ENCODE data around the gene ZNF771. TPM values are rescaled to one million over a fixed set of nuclear protein-coding genes. Genes with fewer than 3 reads are reported as not detected.
"Not testable (repeated sequence)": the region's sequence is repeated elsewhere in the genome, so short reads cannot be mapped to it uniquely, and the experiment has no call there.

Gene ZNF771
- total and polyA plus RNA-seq, 4 donors = 8.1 to 20.5 (median 16.4) TPM

DNA sequence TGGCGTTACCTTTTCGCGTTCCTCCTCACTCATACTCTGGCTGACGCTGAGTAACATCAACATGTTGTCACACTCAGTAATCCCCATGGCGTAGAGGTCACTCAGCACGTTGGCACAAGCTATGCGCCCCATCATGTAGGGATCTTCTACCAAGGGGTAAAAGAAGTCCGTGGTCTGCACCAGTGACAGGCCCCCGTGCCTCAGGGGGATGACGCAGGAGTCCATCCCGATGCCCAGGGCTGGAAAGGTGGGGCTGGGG lies 37.7 kb downstream of the ZNF771 start:
- H3K27ac ChIP-seq (ENCODE audit: low read depth, low read length) = peak overlapping the region; percentile 91
- H3K27me3 ChIP-seq (ENCODE audit: control insufficient read depth, insufficient read depth, low read length) = no peaks in the 10 kb centered on the region
- DNase-seq (ENCODE audit: low read depth in 4 of 6, low spot score in 6 of 6) = no peak
- 41% methylated on average over 11 of the region's 11 CpGs for WGBS (ENCODE audit: insufficient coverage)
- H3K4me1 ChIP-seq (ENCODE audit: control insufficient read depth, insufficient read depth, low read length) = peaks cover 20% of the 10 kb centered on the region
- H3K9me3 ChIP-seq (ENCODE audit: control insufficient read depth, insufficient read depth, low read length) = peaks cover 2% of the 10 kb centered on the region
- peak overlapping the region; percentile 77 for H3K4me3 ChIP-seq (ENCODE audit: low read depth, low read length)
- H3K36me3 ChIP-seq (ENCODE audit: control insufficient read depth, insufficient read depth, low read length) = peaks cover 12% of the 10 kb centered on the region

DNA sequence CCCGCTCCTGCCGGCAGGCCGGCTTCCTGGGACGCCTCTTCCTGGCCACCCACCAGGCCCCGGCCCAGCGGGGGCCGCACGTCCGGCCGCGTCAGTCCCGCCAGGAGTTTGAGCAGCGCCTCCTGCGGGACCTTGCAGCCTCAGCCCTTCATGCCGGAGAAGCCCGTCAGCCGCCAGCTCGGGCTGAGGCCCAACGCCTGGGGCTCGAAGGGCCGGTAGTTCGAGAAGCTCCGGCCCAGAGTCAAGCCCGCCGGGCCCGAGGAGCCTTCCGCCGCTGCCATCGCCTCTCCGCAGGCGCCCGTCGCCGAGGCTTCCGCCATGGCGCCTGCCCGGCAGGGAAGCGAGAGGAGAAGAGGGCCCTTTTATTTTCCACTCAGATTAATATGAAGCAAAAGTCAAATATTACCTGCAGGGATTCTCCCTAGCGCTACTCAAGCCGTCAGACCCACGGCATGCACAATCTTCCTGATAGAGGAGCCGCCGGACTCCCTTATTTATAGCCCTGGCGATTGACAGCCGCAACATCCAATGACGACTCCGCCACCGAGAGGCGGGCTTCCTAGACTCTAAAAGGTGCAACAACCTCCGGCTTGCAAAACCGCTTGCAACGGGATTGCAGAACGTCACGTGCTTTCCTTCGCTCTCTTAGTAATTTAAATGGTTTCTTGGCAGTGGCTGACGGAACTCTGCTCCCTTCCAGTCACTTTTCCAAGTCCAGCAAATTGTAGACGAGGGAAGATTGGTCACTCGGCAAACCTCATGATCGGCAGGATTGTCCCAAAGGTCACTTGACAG lies 38.2 kb downstream of the ZNF771 start, which contains the start of gene SEPHS2:
Gene SEPHS2, minus strand, starts transcription at position 467 of the 795 bp plus-strand sequence. Its CDS starts 147 bp downstream, at position 320.
- H3K27ac ChIP-seq (ENCODE audit: low read depth, low read length) = peak within 1 kb of the TSS; percentile 91
- WGBS (ENCODE audit: insufficient coverage) = 0% methylated on average over 56 of the region's 59 CpGs

DNA sequence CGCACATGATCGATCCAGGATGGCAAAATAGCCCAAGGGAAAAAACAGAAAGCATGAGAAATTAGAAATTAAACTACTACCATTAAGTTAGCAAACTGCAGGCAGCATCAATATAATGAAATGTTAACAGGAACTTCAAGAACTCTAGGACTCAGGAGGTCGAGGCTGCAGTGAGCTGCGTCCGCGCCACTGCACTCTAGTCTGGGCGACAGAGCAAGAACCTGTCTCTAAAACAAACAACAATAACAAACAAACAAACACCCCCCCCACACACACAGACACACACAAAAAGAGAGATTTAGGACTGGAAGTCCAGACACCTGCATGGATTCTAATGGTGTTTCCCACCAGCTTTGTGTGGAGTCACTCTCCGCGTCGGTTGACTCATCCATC lies 38.8 kb downstream of the ZNF771 start:
- WGBS (ENCODE audit: insufficient coverage) = 90% methylated on average over 5 of the region's 10 CpGs
- peak overlapping the region; percentile 91 for H3K27ac ChIP-seq (ENCODE audit: low read depth, low read length)
- no peak for DNase-seq (ENCODE audit: low read depth in 4 of 6, low spot score in 6 of 6)
- H3K36me3 ChIP-seq (ENCODE audit: control insufficient read depth, insufficient read depth, low read length) = peaks cover 12% of the 10 kb centered on the region
- peaks cover 20% of the 10 kb centered on the region for H3K4me1 ChIP-seq (ENCODE audit: control insufficient read depth, insufficient read depth, low read length)
- H3K4me3 ChIP-seq (ENCODE audit: low read depth, low read length) = peak overlapping the region; percentile 77
- no peaks in the 10 kb centered on the region for H3K27me3 ChIP-seq (ENCODE audit: control insufficient read depth, insufficient read depth, low read length)
- peaks cover 2% of the 10 kb centered on the region for H3K9me3 ChIP-seq (ENCODE audit: control insufficient read depth, insufficient read depth, low read length)

More for the DNA sequence above, 38.2 kb downstream of the ZNF771 start, which contains the start of gene SEPHS2:
- H3K36me3 ChIP-seq (ENCODE audit: control insufficient read depth, insufficient read depth, low read length) = peaks cover 12% of the 10 kb centered on the region
- H3K9me3 ChIP-seq (ENCODE audit: control insufficient read depth, insufficient read depth, low read length) = peaks cover 2% of the 10 kb centered on the region
- H3K4me3 ChIP-seq (ENCODE audit: low read depth, low read length) = peak within 1 kb of the TSS; percentile 77
- peak; percentile 93 to 99 (median 94) for DNase-seq (ENCODE audit: low read depth in 4 of 6, low spot score in 6 of 6)
- H3K27me3 ChIP-seq (ENCODE audit: control insufficient read depth, insufficient read depth, low read length) = no peaks in the 10 kb centered on the region
- peaks cover 20% of the 10 kb centered on the region for H3K4me1 ChIP-seq (ENCODE audit: control insufficient read depth, insufficient read depth, low read length)

GRCh38 chr16:30447512-30448226 lies 40.3 kb downstream of the ZNF771 start:
- Histone ChIP-seq H3K27ac (ENCODE audit: low read depth, low read length) (no peak overlapping the region), H3K9me3 (ENCODE audit: control insufficient read depth, insufficient read depth, low read length) (peaks cover 2% of the 10 kb centered on the region), H3K4me3 (ENCODE audit: low read depth, low read length) (no peak overlapping the region), H3K36me3 (ENCODE audit: control insufficient read depth, insufficient read depth, low read length) (peaks cover 8% of the 10 kb centered on the region), H3K4me1 (ENCODE audit: control insufficient read depth, insufficient read depth, low read length) (peaks cover 20% of the 10 kb centered on the region), H3K27me3 (ENCODE audit: control insufficient read depth, insufficient read depth, low read length) (no peaks in the 10 kb centered on the region)
- 87% methylated on average over 6 of the region's 12 CpGs for WGBS (ENCODE audit: insufficient coverage)
- DNase-seq (ENCODE audit: low read depth in 4 of 6, low spot score in 6 of 6) = no peak

GRCh38 chr16:30449116-30449435 lies 41.7 kb downstream of the ZNF771 start:
- DNase-seq (ENCODE audit: low read depth in 4 of 6, low spot score in 6 of 6) = no peak
- 100% methylated on average over 1 of the region's 3 CpGs for WGBS (ENCODE audit: insufficient coverage)

DNA sequence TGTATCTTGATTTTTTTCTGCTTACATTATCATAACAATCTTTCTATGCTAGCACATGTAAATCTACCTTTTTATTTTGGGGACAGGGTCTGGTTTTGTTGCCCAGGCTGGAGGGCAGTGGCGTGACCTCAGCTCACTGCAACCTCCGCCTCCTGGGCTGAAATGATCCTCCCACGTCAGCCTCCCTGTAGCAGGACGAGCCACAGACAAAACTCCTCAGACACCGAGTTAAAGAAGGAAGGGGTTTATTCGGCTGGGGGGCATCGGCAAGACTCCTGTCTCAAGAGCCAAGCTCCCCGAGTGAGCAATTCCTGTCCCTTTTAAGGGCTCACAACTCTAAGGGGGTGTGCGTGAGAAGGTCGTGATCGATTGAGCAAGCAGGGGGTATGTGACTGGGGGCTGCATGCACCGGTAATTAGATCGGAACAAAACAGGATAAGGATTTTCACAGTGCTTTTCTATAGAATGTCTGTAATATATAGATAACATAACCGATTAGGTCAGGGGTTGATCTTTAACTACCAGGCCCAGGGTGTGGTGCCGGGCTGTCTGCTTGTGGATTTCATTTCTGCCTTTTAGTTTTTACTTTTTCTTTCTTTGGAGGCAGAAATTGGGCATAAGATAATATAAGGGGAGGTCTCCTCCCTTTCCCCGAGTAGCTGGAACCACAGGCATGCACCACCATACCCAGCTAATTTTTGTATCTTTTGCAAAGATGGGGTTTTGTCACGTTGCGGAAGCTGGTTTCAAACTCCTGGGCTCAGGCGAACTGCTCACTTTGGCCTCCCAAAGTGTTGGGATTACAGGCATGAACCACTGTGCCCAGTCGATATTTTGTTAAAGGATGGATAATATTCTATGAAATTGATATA lies 45.5 kb downstream of the ZNF771 start:
- WGBS (ENCODE audit: insufficient coverage) = 85% methylated on average over 5 of the region's 20 CpGs
- DNase-seq (ENCODE audit: low read depth in 4 of 6, low spot score in 6 of 6) = not testable (repeated sequence)

More at GRCh38 chr16:30449116-30449435, 41.7 kb downstream of the ZNF771 start:
- Histone ChIP-seq H3K27ac (ENCODE audit: low read depth, low read length) (no peak overlapping the region), H3K4me1 (ENCODE audit: control insufficient read depth, insufficient read depth, low read length) (peaks cover 18% of the 10 kb centered on the region), H3K27me3 (ENCODE audit: control insufficient read depth, insufficient read depth, low read length) (no peaks in the 10 kb centered on the region), H3K9me3 (ENCODE audit: control insufficient read depth, insufficient read depth, low read length) (no peaks in the 10 kb centered on the region), H3K4me3 (ENCODE audit: low read depth, low read length) (no peak overlapping the region), H3K36me3 (ENCODE audit: control insufficient read depth, insufficient read depth, low read length) (peaks cover 4% of the 10 kb centered on the region)

GRCh38 chr16:30456302-30456701 lies 48.9 kb downstream of the ZNF771 start:
- Histone ChIP-seq H3K27ac (ENCODE audit: low read depth, low read length) (no peak overlapping the region), H3K27me3 (ENCODE audit: control insufficient read depth, insufficient read depth, low read length) (no peaks in the 10 kb centered on the region), H3K4me1 (ENCODE audit: control insufficient read depth, insufficient read depth, low read length) (no peaks in the 10 kb centered on the region), H3K36me3 (ENCODE audit: control insufficient read depth, insufficient read depth, low read length) (no peaks in the 10 kb centered on the region), H3K4me3 (ENCODE audit: low read depth, low read length) (no peak overlapping the region), H3K9me3 (ENCODE audit: control insufficient read depth, insufficient read depth, low read length) (no peaks in the 10 kb centered on the region)
- WGBS (ENCODE audit: insufficient coverage) = no CpG with 5 or more reads among the region's 1 CpG
- DNase-seq (ENCODE audit: low read depth in 4 of 6, low spot score in 6 of 6) = no peak

More for the DNA sequence above, 45.5 kb downstream of the ZNF771 start:
- not testable (repeated sequence) for H3K27ac ChIP-seq (ENCODE audit: low read depth, low read length); H3K36me3 ChIP-seq (ENCODE audit: control insufficient read depth, insufficient read depth, low read length); H3K27me3 ChIP-seq (ENCODE audit: control insufficient read depth, insufficient read depth, low read length); H3K4me1 ChIP-seq (ENCODE audit: control insufficient read depth, insufficient read depth, low read length); H3K4me3 ChIP-seq (ENCODE audit: low read depth, low read length); H3K9me3 ChIP-seq (ENCODE audit: control insufficient read depth, insufficient read depth, low read length)

DNA sequence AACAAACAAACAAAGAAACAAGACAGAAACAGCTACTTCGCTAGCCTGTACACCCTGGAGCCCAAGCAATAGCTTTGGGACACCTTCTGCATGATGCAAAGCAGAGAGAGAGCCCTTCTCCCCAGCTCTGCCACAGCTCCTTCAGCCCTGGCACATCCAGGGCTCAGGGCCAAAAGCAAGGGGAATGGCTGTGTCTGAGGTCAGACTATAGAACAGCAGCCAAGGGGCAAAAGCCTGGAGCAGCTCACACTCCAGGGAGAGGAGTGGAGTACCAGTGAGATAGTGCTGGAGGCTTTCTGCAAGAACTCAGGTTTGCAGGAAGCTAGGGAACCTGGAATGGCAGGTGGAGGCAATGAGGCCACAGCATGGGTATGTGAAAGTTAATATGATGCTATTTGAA lies 49.9 kb downstream of the ZNF771 start:
- Histone ChIP-seq H3K9me3 (ENCODE audit: control insufficient read depth, insufficient read depth, low read length) (no peaks in the 10 kb centered on the region), H3K4me3 (ENCODE audit: low read depth, low read length) (no peak overlapping the region), H3K27me3 (ENCODE audit: control insufficient read depth, insufficient read depth, low read length) (no peaks in the 10 kb centered on the region), H3K36me3 (ENCODE audit: control insufficient read depth, insufficient read depth, low read length) (no peaks in the 10 kb centered on the region), H3K27ac (ENCODE audit: low read depth, low read length) (no peak overlapping the region), H3K4me1 (ENCODE audit: control insufficient read depth, insufficient read depth, low read length) (no peaks in the 10 kb centered on the region)
- DNase-seq (ENCODE audit: low read depth in 4 of 6, low spot score in 6 of 6) = no peak
- WGBS (ENCODE audit: insufficient coverage) = 67% methylated on average over 1 of the region's 1 CpG

DNA sequence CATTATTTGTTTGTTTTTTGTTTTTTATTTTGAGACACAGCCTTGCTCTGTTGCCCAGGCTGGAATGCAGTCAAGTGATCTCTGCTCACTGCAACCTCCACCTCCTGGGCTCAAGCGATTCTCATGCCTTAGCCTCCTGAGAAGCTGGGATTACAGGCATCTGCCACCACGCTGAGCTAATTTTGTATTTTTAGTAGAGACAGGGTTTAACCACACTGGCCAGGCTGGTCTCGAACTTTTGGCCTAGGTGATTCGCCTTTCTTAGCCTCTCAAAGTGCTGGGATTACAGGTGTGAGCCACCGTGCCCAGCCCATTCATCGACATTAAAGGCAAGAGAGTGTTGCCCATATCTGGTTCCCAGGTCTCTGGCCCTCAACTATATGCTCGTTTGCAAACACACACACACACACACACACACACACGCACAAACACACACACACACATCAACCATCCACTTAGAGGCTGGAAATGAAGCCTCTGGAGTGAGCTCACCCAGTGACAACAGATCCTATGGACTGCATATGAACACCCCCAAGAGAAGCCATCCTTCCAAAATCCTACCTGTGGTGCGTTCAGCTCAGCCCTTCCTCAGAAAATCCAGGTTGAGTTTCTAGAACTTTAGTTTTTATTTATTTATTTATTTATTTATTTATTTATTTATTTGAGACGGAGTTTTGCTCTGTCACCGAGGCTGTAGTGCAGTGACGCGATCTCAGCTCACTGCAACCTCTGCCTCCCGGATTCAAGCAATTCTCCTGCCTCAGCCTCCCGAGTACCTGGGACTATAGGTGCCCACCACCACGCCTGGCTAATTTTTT lies 50.5 kb downstream of the ZNF771 start:
- DNase-seq (ENCODE audit: low read depth in 4 of 6, low spot score in 6 of 6) = no peak
- Histone ChIP-seq H3K9me3 (ENCODE audit: control insufficient read depth, insufficient read depth, low read length) (no peaks in the 10 kb centered on the region), H3K4me1 (ENCODE audit: control insufficient read depth, insufficient read depth, low read length) (no peaks in the 10 kb centered on the region), H3K36me3 (ENCODE audit: control insufficient read depth, insufficient read depth, low read length) (no peaks in the 10 kb centered on the region), H3K4me3 (ENCODE audit: low read depth, low read length) (no peak overlapping the region), H3K27ac (ENCODE audit: low read depth, low read length) (no peak overlapping the region), H3K27me3 (ENCODE audit: control insufficient read depth, insufficient read depth, low read length) (no peaks in the 10 kb centered on the region)
- WGBS (ENCODE audit: insufficient coverage) = 90% methylated on average over 11 of the region's 16 CpGs

All from spinal cord (tissue), 10 donors.